GM23338 (cell line): Measurements from ENCODE around the gene BIRC7. TPM values are rescaled to one million over a fixed set of nuclear protein-coding genes. Genes with fewer than 3 reads are reported as not detected.

Source experiments
- ATAC-seq: fragments of 200-7000 bp; cut with Tn5 transposase; 3 replicates; pipeline ENCODE4 v1.9.1; 2020
- DNase-seq: peaks from one replicate; pipeline ENCODE4 v3.0.0-alpha.2; 2015; ENCODE audit warnings: low spot score
- H2AFZ ChIP-seq: fragments of 200-600 bp; sonication (generic); 2 replicates; pipeline ENCODE4 v1.8.0; 2016; ENCODE audit warnings: antibody characterized with exemption, mild to moderate bottlenecking, moderate library complexity
- H3F3A ChIP-seq: fragments of 200-600 bp; sonication (generic); replicated peaks from 2 replicates; pipeline ENCODE4 v1.8.0; 2017; ENCODE audit warnings: antibody characterized with exemption, mixed run types, low read depth
- H3K27ac ChIP-seq: fragments of 200-600 bp; sonication (generic); 2 replicates; pipeline ENCODE4 v1.6.1; 2016; ENCODE audit warnings: low read depth
- H3K27me3 ChIP-seq: fragments of 200-600 bp; sonication (generic); 2 replicates; pipeline ENCODE4 v1.8.0; 2016; ENCODE audit warnings: mild to moderate bottlenecking, mixed run types, moderate library complexity; ENCODE audit not compliant: insufficient read depth
- H3K36me3 ChIP-seq: fragments of 200-600 bp; sonication (generic); 2 replicates; pipeline ENCODE4 v1.8.0; 2016; ENCODE audit warnings: mild to moderate bottlenecking; ENCODE audit not compliant: insufficient read depth
- H3K4me1 ChIP-seq: fragments of 200-600 bp; sonication (generic); 2 replicates; pipeline ENCODE4 v1.8.0; 2016; ENCODE audit warnings: mild to moderate bottlenecking, moderate library complexity; ENCODE audit not compliant: insufficient read depth
- H3K4me2 ChIP-seq: fragments of 200-600 bp; sonication (generic); 2 replicates; pipeline ENCODE4 v1.7.1; 2017; ENCODE audit warnings: mixed run types
- H3K4me3 ChIP-seq: fragments of 200-600 bp; sonication (generic); 2 replicates; pipeline ENCODE4 v1.6.1; 2016; ENCODE audit warnings: mixed run types
- H3K79me2 ChIP-seq: fragments of 200-600 bp; sonication (generic); replicated peaks from 2 replicates; pipeline ENCODE4 v1.8.0; 2017; ENCODE audit warnings: mild to moderate bottlenecking; ENCODE audit not compliant: insufficient read depth
- H3K9me2 ChIP-seq: fragments of 200-600 bp; sonication (generic); 2 replicates; pipeline ENCODE4 v1.8.0; 2017; ENCODE audit not compliant: insufficient read depth
- H4K20me1 ChIP-seq: fragments of 200-600 bp; sonication (generic); replicated peaks from 2 replicates; pipeline ENCODE4 v1.8.0; 2017; ENCODE audit warnings: mild to moderate bottlenecking; ENCODE audit not compliant: insufficient read depth
- H3K27ac Mint-ChIP-seq: 2 replicates; pipeline ENCODE4 v1.8.0; 2020; ENCODE audit warnings: inconsistent platforms, mild to moderate bottlenecking, moderate library complexity, mixed read lengths
- H3K27me3 Mint-ChIP-seq: 3 replicates; pipeline ENCODE4 v1.8.0; 2022; ENCODE audit warnings: low read depth, mild to moderate bottlenecking, moderate library complexity, mixed read lengths, inconsistent platforms; ENCODE audit not compliant: insufficient read depth, poor library complexity
- H3K36me3 Mint-ChIP-seq: 3 replicates; pipeline ENCODE4 v1.8.0; 2021; ENCODE audit warnings: low read depth, mild to moderate bottlenecking, inconsistent platforms, moderate library complexity, mixed read lengths
- H3K4me1 Mint-ChIP-seq: 3 replicates; pipeline ENCODE4 v1.8.0; 2020; ENCODE audit warnings: mild to moderate bottlenecking, inconsistent platforms, mixed read lengths
- H3K4me3 Mint-ChIP-seq: 3 replicates; pipeline ENCODE4 v1.8.0; 2021; ENCODE audit warnings: moderate library complexity, mild to moderate bottlenecking, inconsistent platforms, mixed read lengths
- H3K9me3 Mint-ChIP-seq: 3 replicates; pipeline ENCODE4 v1.8.0; 2020; ENCODE audit warnings: moderate library complexity, mild to moderate bottlenecking, inconsistent platforms, mixed read lengths
- EZH2 ChIP-seq: fragments of 200-600 bp; sonication (generic); IDR thresholded peaks from one replicate; pipeline ENCODE4 v1.8.0; 2017; ENCODE audit warnings: antibody characterized with exemption, mild to moderate bottlenecking, low read depth; ENCODE audit not compliant: unreplicated experiment
- STAT1 ChIP-seq: IDR thresholded peaks from one replicate; pipeline ENCODE4 v1.6.1; 2016; ENCODE audit warnings: antibody characterized with exemption; ENCODE audit not compliant: unreplicated experiment
- polyA plus RNA-seq: library from polyadenylated mRNA; unstranded; fragments of >200 nt; fragmentation: Nextera tagmentation; extraction: Ambion mirVana; gene quantifications from 2 replicates; pipeline ENCODE4 v1.2.1, GENCODE V29; 2016
- total RNA-seq: library from RNA; depleted of rRNA; stranded (reverse); fragments of >200 nt; shearing (Covaris generic); gene quantifications from 2 replicates; pipeline ENCODE4 v1.2.3, GENCODE V29; 2014
- TF ChIP-seq, protein P1 (sequence below): IDR thresholded peaks from 2 replicates; pipeline ENCODE4 v1.6.1; 2016; ENCODE audit warnings: antibody characterized with exemption
- TF ChIP-seq, protein P2 (sequence below): IDR thresholded peaks from one replicate; pipeline ENCODE4 v1.6.1; 2018; ENCODE audit warnings: antibody characterized with exemption; ENCODE audit not compliant: unreplicated experiment

The BIRC7 gene
- total and polyA plus RNA-seq, 2 experiments from 2014 or later, result 0.16 to 0.24 TPM

GRCh38 chr20:63243604-63244247, 8.0 kb downstream of the BIRC7 start:
- no peaks in the 10 kb centered on the region for H3K79me2 ChIP-seq
- no peaks in the 10 kb centered on the region for H3K9me2 ChIP-seq
- no peak overlapping the region for H3K4me3 Mint-ChIP-seq
- H3K27me3 Mint-ChIP-seq, result peaks cover 11% of the 10 kb centered on the region
- H3K36me3 Mint-ChIP-seq, result no peaks in the 10 kb centered on the region
- no peaks in the 10 kb centered on the region for H3F3A ChIP-seq
- no peaks in the 10 kb centered on the region; the same call in 1 of the 2 replicates for H3K4me1 ChIP-seq
- no peak for TF ChIP-seq EZH2
- no peak overlapping the region for H3K27ac Mint-ChIP-seq
- no peaks in the 10 kb centered on the region for H3K27me3 ChIP-seq
- no peaks in the 10 kb centered on the region for H4K20me1 ChIP-seq
- DNase-seq (no peak), ATAC-seq (no peak)
- no peak overlapping the region for H3K27ac ChIP-seq
- peaks cover 11% of the 10 kb centered on the region for H3K4me1 Mint-ChIP-seq
- no peak overlapping the region for H2AFZ ChIP-seq
- H3K4me2 ChIP-seq, result no peak overlapping the region
- no peak overlapping the region for H3K4me3 ChIP-seq
- H3K36me3 ChIP-seq, result no peaks in the 10 kb centered on the region
- H3K9me3 Mint-ChIP-seq, result no peaks in the 10 kb centered on the region

GRCh38 chr20:63244468-63244867, 8.8 kb downstream of the BIRC7 start:
- TF ChIP-seq, protein P1, sequence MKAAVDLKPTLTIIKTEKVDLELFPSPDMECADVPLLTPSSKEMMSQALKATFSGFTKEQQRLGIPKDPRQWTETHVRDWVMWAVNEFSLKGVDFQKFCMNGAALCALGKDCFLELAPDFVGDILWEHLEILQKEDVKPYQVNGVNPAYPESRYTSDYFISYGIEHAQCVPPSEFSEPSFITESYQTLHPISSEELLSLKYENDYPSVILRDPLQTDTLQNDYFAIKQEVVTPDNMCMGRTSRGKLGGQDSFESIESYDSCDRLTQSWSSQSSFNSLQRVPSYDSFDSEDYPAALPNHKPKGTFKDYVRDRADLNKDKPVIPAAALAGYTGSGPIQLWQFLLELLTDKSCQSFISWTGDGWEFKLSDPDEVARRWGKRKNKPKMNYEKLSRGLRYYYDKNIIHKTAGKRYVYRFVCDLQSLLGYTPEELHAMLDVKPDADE, result no peak
- TF ChIP-seq, protein P2, sequence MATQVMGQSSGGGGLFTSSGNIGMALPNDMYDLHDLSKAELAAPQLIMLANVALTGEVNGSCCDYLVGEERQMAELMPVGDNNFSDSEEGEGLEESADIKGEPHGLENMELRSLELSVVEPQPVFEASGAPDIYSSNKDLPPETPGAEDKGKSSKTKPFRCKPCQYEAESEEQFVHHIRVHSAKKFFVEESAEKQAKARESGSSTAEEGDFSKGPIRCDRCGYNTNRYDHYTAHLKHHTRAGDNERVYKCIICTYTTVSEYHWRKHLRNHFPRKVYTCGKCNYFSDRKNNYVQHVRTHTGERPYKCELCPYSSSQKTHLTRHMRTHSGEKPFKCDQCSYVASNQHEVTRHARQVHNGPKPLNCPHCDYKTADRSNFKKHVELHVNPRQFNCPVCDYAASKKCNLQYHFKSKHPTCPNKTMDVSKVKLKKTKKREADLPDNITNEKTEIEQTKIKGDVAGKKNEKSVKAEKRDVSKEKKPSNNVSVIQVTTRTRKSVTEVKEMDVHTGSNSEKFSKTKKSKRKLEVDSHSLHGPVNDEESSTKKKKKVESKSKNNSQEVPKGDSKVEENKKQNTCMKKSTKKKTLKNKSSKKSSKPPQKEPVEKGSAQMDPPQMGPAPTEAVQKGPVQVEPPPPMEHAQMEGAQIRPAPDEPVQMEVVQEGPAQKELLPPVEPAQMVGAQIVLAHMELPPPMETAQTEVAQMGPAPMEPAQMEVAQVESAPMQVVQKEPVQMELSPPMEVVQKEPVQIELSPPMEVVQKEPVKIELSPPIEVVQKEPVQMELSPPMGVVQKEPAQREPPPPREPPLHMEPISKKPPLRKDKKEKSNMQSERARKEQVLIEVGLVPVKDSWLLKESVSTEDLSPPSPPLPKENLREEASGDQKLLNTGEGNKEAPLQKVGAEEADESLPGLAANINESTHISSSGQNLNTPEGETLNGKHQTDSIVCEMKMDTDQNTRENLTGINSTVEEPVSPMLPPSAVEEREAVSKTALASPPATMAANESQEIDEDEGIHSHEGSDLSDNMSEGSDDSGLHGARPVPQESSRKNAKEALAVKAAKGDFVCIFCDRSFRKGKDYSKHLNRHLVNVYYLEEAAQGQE, result no peak
- no peak for TF ChIP-seq STAT1
- H3K4me1 ChIP-seq, result no peaks in the 10 kb centered on the region; the same call in 1 of the 2 replicates
- no peak overlapping the region for H3K27ac ChIP-seq
- no peaks in the 10 kb centered on the region for H3K9me2 ChIP-seq
- H3K4me3 ChIP-seq, result no peak overlapping the region
- no peak for DNase-seq
- Mint-ChIP-seq H3K4me1 (peaks cover 11% of the 10 kb centered on the region), H3K9me3 (no peaks in the 10 kb centered on the region), H3K27ac (no peak overlapping the region), H3K36me3 (no peaks in the 10 kb centered on the region), H3K4me3 (no peak overlapping the region), H3K27me3 (peaks cover 11% of the 10 kb centered on the region)
- ATAC-seq, result no peak
- H4K20me1 ChIP-seq, result no peaks in the 10 kb centered on the region
- H3F3A ChIP-seq, result no peaks in the 10 kb centered on the region
- H2AFZ ChIP-seq, result no peak overlapping the region
- H3K4me2 ChIP-seq, result no peak overlapping the region
- H3K27me3 ChIP-seq, result no peaks in the 10 kb centered on the region
- H3K36me3 ChIP-seq, result no peaks in the 10 kb centered on the region
- no peaks in the 10 kb centered on the region for H3K79me2 ChIP-seq
